Measurements from ENCODE around the gene SNRPB.

GRCh38 chr20:2460752-2461424, 9.7 kb downstream of the SNRPB start:
- TF ChIP-seq PHF8 (IDR thresholded peaks at IDR 0.05; ENCODE audit: borderline replicate concordance, low read depth), result no peak
- TF ChIP-seq RAD21 (conservative IDR thresholded peaks at IDR 0.05 in 1 of 2, IDR thresholded peaks at IDR 0.05 in 1 of 2), result no peak
- no peak for TF ChIP-seq CTCF (IDR thresholded peaks at IDR 0.05)
- TF ChIP-seq POLR2AphosphoS2 (conservative IDR thresholded peaks at IDR 0.05; ENCODE audit: low read length), result peak; percentile 65
- no peak for TF ChIP-seq HMGXB4 (CRISPR knock-in tag; IDR thresholded peaks at IDR 0.05; ENCODE audit: borderline replicate concordance)
- TF ChIP-seq CEBPB (IDR thresholded peaks at IDR 0.05), result no peak
- no peak for TF ChIP-seq ZSCAN20 (CRISPR knock-in tag; IDR thresholded peaks at IDR 0.05)

Measured in A549 (cell line).